Astrocyte (in vitro differentiated cells and primary cell): ENCODE data around the gene COL4A5. TPM values are rescaled to one million over a fixed set of nuclear protein-coding genes. Genes with fewer than 3 reads are reported as not detected.

Experiments used
- DNase-seq: peaks from one replicate; pipeline ENCODE4 v3.0.0-alpha.2; 2010; ENCODE audit warnings: low read depth
- FAIRE-seq: peaks from 2 replicates; lab custom pipeline; 2011; peaks lifted over from hg19 to GRCh38; lab: Jason Lieb, UNC
- H2AFZ ChIP-seq: 2 replicates; pipeline ENCODE4 v1.6.0; 2012; ENCODE audit warnings: low read depth, low read length, inconsistent platforms
- H3K27ac ChIP-seq: 2 replicates; pipeline ENCODE4 v1.5.1; 2011; ENCODE audit warnings: low read depth, low read length, inconsistent platforms
- H3K27me3 ChIP-seq: 2 replicates; pipeline ENCODE4 v1.6.0; 2011; ENCODE audit warnings: low read length, inconsistent platforms; ENCODE audit not compliant: insufficient read depth
- H3K36me3 ChIP-seq: 2 replicates; pipeline ENCODE4 v1.5.1; 2011; ENCODE audit warnings: low read length, inconsistent platforms; ENCODE audit not compliant: insufficient read depth
- H3K4me1 ChIP-seq: 2 replicates; pipeline ENCODE4 v1.5.1; 2011; ENCODE audit warnings: low read length, inconsistent platforms; ENCODE audit not compliant: insufficient read depth
- H3K4me2 ChIP-seq: 2 replicates; pipeline ENCODE4 v1.6.0; 2012; ENCODE audit warnings: low read length, inconsistent platforms
- H3K4me3 ChIP-seq: 2 replicates; pipeline ENCODE4 v1.5.1; 2011; ENCODE audit warnings: low read depth, mild to moderate bottlenecking, low read length, inconsistent platforms; ENCODE audit not compliant: insufficient read depth
- H3K79me2 ChIP-seq: 2 replicates; pipeline ENCODE4 v1.6.0; 2012; ENCODE audit warnings: mild to moderate bottlenecking, low read length, inconsistent platforms; ENCODE audit not compliant: insufficient read depth
- H3K9ac ChIP-seq: 2 replicates; pipeline ENCODE4 v1.6.0; 2012; ENCODE audit warnings: mild to moderate bottlenecking, low read length, inconsistent platforms
- H3K9me3 ChIP-seq: 2 replicates; pipeline ENCODE4 v1.5.1; 2012; ENCODE audit warnings: low read depth, mild to moderate bottlenecking, low read length, inconsistent platforms; ENCODE audit not compliant: insufficient read depth
- H4K20me1 ChIP-seq: 2 replicates; pipeline ENCODE4 v1.6.0; 2012; ENCODE audit warnings: low read length, inconsistent platforms; ENCODE audit not compliant: insufficient read depth
- H3K27ac Mint-ChIP-seq: one replicate; pipeline ENCODE4 v1.8.0; 2021; ENCODE audit warnings: mild to moderate bottlenecking, mixed read lengths; ENCODE audit not compliant: unreplicated experiment
- H3K27me3 Mint-ChIP-seq: one replicate; pipeline ENCODE4 v1.8.0; 2021; ENCODE audit warnings: low read depth, mixed read lengths; ENCODE audit not compliant: unreplicated experiment
- H3K36me3 Mint-ChIP-seq: one replicate; pipeline ENCODE4 v1.8.0; 2021; ENCODE audit warnings: low read depth, mixed read lengths; ENCODE audit not compliant: unreplicated experiment
- H3K4me1 Mint-ChIP-seq: one replicate; pipeline ENCODE4 v1.8.0; 2021; ENCODE audit warnings: low read depth, mixed read lengths; ENCODE audit not compliant: unreplicated experiment
- H3K4me3 Mint-ChIP-seq: one replicate; pipeline ENCODE4 v1.8.0; 2021; ENCODE audit warnings: mild to moderate bottlenecking, moderate library complexity, mixed read lengths; ENCODE audit not compliant: unreplicated experiment
- H3K9me3 Mint-ChIP-seq: one replicate; pipeline ENCODE4 v1.8.0; 2021; ENCODE audit warnings: mild to moderate bottlenecking, mixed read lengths; ENCODE audit not compliant: unreplicated experiment
- CTCF ChIP-seq: IDR thresholded peaks from 2 replicates; pipeline ENCODE4 v1.5.1; 2011; ENCODE audit warnings: low read depth, mild to moderate bottlenecking, inconsistent platforms, low read length, moderate library complexity; ENCODE audit not compliant: insufficient read depth
- EZH2 ChIP-seq: IDR thresholded peaks from 2 replicates; pipeline ENCODE4 v1.6.1; 2012; ENCODE audit warnings: mild to moderate bottlenecking, low read length, inconsistent platforms; ENCODE audit not compliant: insufficient read depth
- total RNA-seq: library from RNA; stranded (reverse); gene quantifications from 2 replicates; pipeline ENCODE4 v1.2.1, GENCODE V29; 2021

The COL4A5 gene
- total RNA-seq, 1 donor from 2014 or later = 57.1 TPM

GRCh38 chrX:108704839-108705238 is 265.2 kb downstream of the COL4A5 start:
- H3K4me3 ChIP-seq = no peak overlapping the region
- no peaks in the 10 kb centered on the region for H3K36me3 Mint-ChIP-seq
- TF ChIP-seq EZH2 (no peak), CTCF (no peak)
- H3K9me3 ChIP-seq = no peaks in the 10 kb centered on the region
- no peaks in the 10 kb centered on the region for H3K79me2 ChIP-seq
- H3K27ac ChIP-seq = no peak overlapping the region
- no peak for FAIRE-seq
- no peaks in the 10 kb centered on the region for H3K27me3 Mint-ChIP-seq
- H3K4me2 ChIP-seq = no peak overlapping the region
- no peaks in the 10 kb centered on the region for H3K36me3 ChIP-seq
- no peaks in the 10 kb centered on the region for H3K4me1 ChIP-seq
- no peak overlapping the region for H3K27ac Mint-ChIP-seq
- H3K27me3 ChIP-seq = no peaks in the 10 kb centered on the region
- no peak overlapping the region for H2AFZ ChIP-seq
- no peak overlapping the region for H3K9ac ChIP-seq
- DNase-seq = no peak
- no peaks in the 10 kb centered on the region for H3K4me1 Mint-ChIP-seq
- H4K20me1 ChIP-seq = no peaks in the 10 kb centered on the region
- no peak overlapping the region for H3K4me3 Mint-ChIP-seq
- H3K9me3 Mint-ChIP-seq = no peaks in the 10 kb centered on the region

- H2AFZ ChIP-seq = no peak overlapping the region
- no peaks in the 10 kb centered on the region for H3K79me2 ChIP-seq
- no peak for TF ChIP-seq EZH2
- TF ChIP-seq CTCF = no peak
- H3K27ac ChIP-seq = no peak overlapping the region
- DNase-seq (no peak), FAIRE-seq (no peak)
- peaks cover 2% of the 10 kb centered on the region for H3K9me3 Mint-ChIP-seq
- no peak overlapping the region for H3K27ac Mint-ChIP-seq
- H3K27me3 Mint-ChIP-seq = no peaks in the 10 kb centered on the region
- H3K4me1 Mint-ChIP-seq = no peaks in the 10 kb centered on the region
- H3K4me3 Mint-ChIP-seq = no peak overlapping the region
- H3K4me3 ChIP-seq = no peak overlapping the region
- no peaks in the 10 kb centered on the region for H3K36me3 ChIP-seq
- H3K9ac ChIP-seq = no peak overlapping the region
- H3K36me3 Mint-ChIP-seq = no peaks in the 10 kb centered on the region
- H3K9me3 ChIP-seq = no peaks in the 10 kb centered on the region
- H3K27me3 ChIP-seq = no peaks in the 10 kb centered on the region
- no peak overlapping the region for H3K4me2 ChIP-seq
- H4K20me1 ChIP-seq = no peaks in the 10 kb centered on the region
- H3K4me1 ChIP-seq = no peaks in the 10 kb centered on the region
Measured at GRCh38 chrX:108712886-108713285, 273.2 kb downstream of the COL4A5 start.

- Mint-ChIP-seq H3K4me3 (no peak overlapping the region), H3K36me3 (no peaks in the 10 kb centered on the region), H3K27me3 (no peaks in the 10 kb centered on the region), H3K9me3 (no peaks in the 10 kb centered on the region), H3K27ac (no peak overlapping the region), H3K4me1 (no peaks in the 10 kb centered on the region)
- no peaks in the 10 kb centered on the region for H3K79me2 ChIP-seq
- no peaks in the 10 kb centered on the region for H3K4me1 ChIP-seq
- H3K9me3 ChIP-seq = no peaks in the 10 kb centered on the region
- H3K27me3 ChIP-seq = no peaks in the 10 kb centered on the region
- H2AFZ ChIP-seq = no peak overlapping the region
- no peaks in the 10 kb centered on the region for H3K36me3 ChIP-seq
- H3K4me3 ChIP-seq = no peak overlapping the region
- H3K4me2 ChIP-seq = no peak overlapping the region
- no peak overlapping the region for H3K27ac ChIP-seq
- TF ChIP-seq CTCF = no peak
- TF ChIP-seq EZH2 = no peak
- DNase-seq (no peak), FAIRE-seq (no peak)
- no peaks in the 10 kb centered on the region for H4K20me1 ChIP-seq
- H3K9ac ChIP-seq = no peak overlapping the region
Measured at GRCh38 chrX:108722561-108722960, 282.9 kb downstream of the COL4A5 start.
